ENCODE data around the gene TWF1.

TWF1 gene

GRCh38 chr12:43826681-43827080 lies 20.6 kb upstream of the TWF1 start:
- H3K4me3 Mint-ChIP-seq: no peak overlapping the region
- no peaks in the 10 kb centered on the region for H3K9me3 Mint-ChIP-seq
- H3K27me3 Mint-ChIP-seq (ENCODE audit: low read depth): peaks cover 36% of the 10 kb centered on the region

GRCh38 chr12:43824207-43824775 lies 18.2 kb upstream of the TWF1 start:
- no peak overlapping the region for H3K4me3 Mint-ChIP-seq
- H3K9me3 Mint-ChIP-seq: no peaks in the 10 kb centered on the region
- no peak overlapping the region for H3K27ac Mint-ChIP-seq

More at GRCh38 chr12:43826681-43827080, 20.6 kb upstream of the TWF1 start:
- DNase-seq (ENCODE audit: low spot score): no peak
- peaks cover 2% of the 10 kb centered on the region for H3K4me1 Mint-ChIP-seq (ENCODE audit: low read depth)
- H3K36me3 Mint-ChIP-seq (ENCODE audit: low read depth): no peaks in the 10 kb centered on the region
- no peak overlapping the region for H3K27ac Mint-ChIP-seq

GRCh38 chr12:43816168-43816567 lies 10.1 kb upstream of the TWF1 start:
- no peak overlapping the region for H3K27ac Mint-ChIP-seq
- peaks cover 12% of the 10 kb centered on the region for H3K27me3 Mint-ChIP-seq (ENCODE audit: low read depth)
- no peak overlapping the region for H3K4me3 Mint-ChIP-seq
- DNase-seq (ENCODE audit: low spot score): no peak
- H3K36me3 Mint-ChIP-seq (ENCODE audit: low read depth): no peaks in the 10 kb centered on the region
- H3K9me3 Mint-ChIP-seq: no peaks in the 10 kb centered on the region
- H3K4me1 Mint-ChIP-seq (ENCODE audit: low read depth): peaks cover 2% of the 10 kb centered on the region

More at GRCh38 chr12:43824207-43824775, 18.2 kb upstream of the TWF1 start:
- H3K36me3 Mint-ChIP-seq (ENCODE audit: low read depth): no peaks in the 10 kb centered on the region
- DNase-seq (ENCODE audit: low spot score): no peak
- H3K27me3 Mint-ChIP-seq (ENCODE audit: low read depth): peaks cover 23% of the 10 kb centered on the region
- peaks cover 2% of the 10 kb centered on the region for H3K4me1 Mint-ChIP-seq (ENCODE audit: low read depth)

GRCh38 chr12:43815416-43815815 lies 9.3 kb upstream of the TWF1 start:
- Mint-ChIP-seq H3K27me3 (ENCODE audit: low read depth) (peaks cover 15% of the 10 kb centered on the region), H3K36me3 (ENCODE audit: low read depth) (no peaks in the 10 kb centered on the region), H3K27ac (no peak overlapping the region), H3K4me3 (no peak overlapping the region), H3K9me3 (no peaks in the 10 kb centered on the region), H3K4me1 (ENCODE audit: low read depth) (peaks cover 5% of the 10 kb centered on the region)
- DNase-seq (ENCODE audit: low spot score): no peak

DNA sequence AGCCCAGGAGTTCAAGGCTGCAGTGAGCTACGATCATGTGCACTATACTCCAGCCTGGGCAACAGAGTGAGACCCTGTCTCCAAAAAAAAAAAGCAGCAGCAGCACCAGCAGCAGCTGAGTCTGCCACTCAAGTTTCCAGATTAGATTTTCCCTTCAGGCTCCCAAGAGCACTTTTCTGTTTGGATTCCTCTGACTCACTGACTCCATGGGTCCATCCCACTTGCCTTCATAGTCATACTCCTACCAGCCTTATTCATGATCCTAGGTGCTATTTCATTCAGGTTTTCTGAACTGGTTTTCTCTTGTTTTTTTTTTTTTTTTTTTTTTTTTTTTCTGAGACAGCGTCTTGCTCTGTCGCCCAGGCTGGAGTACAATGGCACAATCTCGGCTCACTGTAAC lies 6.8 kb upstream of the TWF1 start:
- no peak overlapping the region for H3K4me3 Mint-ChIP-seq
- no peaks in the 10 kb centered on the region for H3K36me3 Mint-ChIP-seq (ENCODE audit: low read depth)
- H3K9me3 Mint-ChIP-seq: no peaks in the 10 kb centered on the region
- peaks cover 20% of the 10 kb centered on the region for H3K27me3 Mint-ChIP-seq (ENCODE audit: low read depth)
- H3K4me1 Mint-ChIP-seq (ENCODE audit: low read depth): peaks cover 5% of the 10 kb centered on the region
- no peak for DNase-seq (ENCODE audit: low spot score)
- H3K27ac Mint-ChIP-seq: no peak overlapping the region

DNA sequence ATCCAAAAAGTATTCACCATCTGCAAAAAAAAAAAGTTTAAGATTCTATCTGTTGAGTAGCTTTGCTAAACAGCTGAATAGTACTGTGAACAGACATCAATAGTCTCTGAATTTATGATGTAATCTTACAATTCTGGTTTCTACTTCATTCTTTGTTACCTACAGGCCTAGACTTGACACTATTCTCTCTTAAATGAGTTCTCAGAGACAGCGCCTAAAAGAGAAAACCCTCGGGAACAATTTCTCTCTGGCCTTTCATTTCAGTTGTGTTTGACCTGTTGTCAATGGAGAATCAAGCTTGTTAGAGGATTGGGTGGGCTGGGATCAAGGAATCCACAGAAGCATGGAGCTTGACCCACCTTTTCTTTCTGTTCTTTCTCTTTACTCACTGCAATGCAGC lies 5.9 kb upstream of the TWF1 start:
- peaks cover 5% of the 10 kb centered on the region for H3K4me1 Mint-ChIP-seq (ENCODE audit: low read depth)

DNA sequence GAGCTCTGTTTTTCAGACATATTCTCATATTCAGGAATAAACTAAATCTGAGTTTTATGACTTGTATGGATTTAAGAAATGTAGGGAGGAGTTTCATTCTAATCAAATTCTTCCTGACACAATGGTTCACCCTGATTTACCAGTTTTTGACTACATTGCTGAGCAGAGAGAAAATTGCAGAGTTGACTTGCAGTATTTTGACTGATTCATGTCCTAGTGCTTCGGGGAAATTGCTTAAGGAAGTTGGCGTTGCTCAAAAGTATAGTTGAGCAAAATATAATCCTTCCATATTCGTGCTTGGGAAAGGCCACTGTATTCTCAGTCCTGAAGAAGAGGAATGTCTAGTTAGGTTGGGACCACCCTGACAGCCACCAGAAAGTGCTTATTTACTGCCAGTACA lies 1.3 kb upstream of the TWF1 start:
- H3K27me3 Mint-ChIP-seq (ENCODE audit: low read depth): peaks cover 10% of the 10 kb centered on the region
- H3K36me3 Mint-ChIP-seq (ENCODE audit: low read depth): peaks cover 10% of the 10 kb centered on the region
- H3K4me1 Mint-ChIP-seq (ENCODE audit: low read depth): peaks cover 27% of the 10 kb centered on the region
- no peaks in the 10 kb centered on the region for H3K9me3 Mint-ChIP-seq
- H3K4me3 Mint-ChIP-seq: peak overlapping the region; percentile 98
- no peak overlapping the region for H3K27ac Mint-ChIP-seq
- DNase-seq (ENCODE audit: low spot score): no peak

More for the DNA sequence above, 5.9 kb upstream of the TWF1 start:
- Mint-ChIP-seq H3K9me3 (no peaks in the 10 kb centered on the region), H3K27me3 (ENCODE audit: low read depth) (peaks cover 20% of the 10 kb centered on the region), H3K27ac (no peak overlapping the region), H3K4me3 (no peak overlapping the region), H3K36me3 (ENCODE audit: low read depth) (no peaks in the 10 kb centered on the region)
- no peak for DNase-seq (ENCODE audit: low spot score)

- peaks cover 8% of the 10 kb centered on the region for H3K27me3 Mint-ChIP-seq (ENCODE audit: low read depth)
- H3K27ac Mint-ChIP-seq: peak overlapping the region; percentile 100
- H3K36me3 Mint-ChIP-seq (ENCODE audit: low read depth): peaks cover 15% of the 10 kb centered on the region
- peak overlapping the region; percentile 98 for H3K4me3 Mint-ChIP-seq
- peaks cover 29% of the 10 kb centered on the region for H3K4me1 Mint-ChIP-seq (ENCODE audit: low read depth)
- H3K9me3 Mint-ChIP-seq: no peaks in the 10 kb centered on the region
- no peak for DNase-seq (ENCODE audit: low spot score)
Measured at GRCh38 chr12:43806737-43807072, 588 bp upstream of the TWF1 start.

GRCh38 chr12:43805149-43805859 lies 813 bp downstream of the TWF1 start:
- Mint-ChIP-seq H3K27ac (peak overlapping the region; percentile 85), H3K4me3 (peak overlapping the region; percentile 98), H3K9me3 (no peaks in the 10 kb centered on the region), H3K36me3 (ENCODE audit: low read depth) (peaks cover 22% of the 10 kb centered on the region), H3K4me1 (ENCODE audit: low read depth) (peaks cover 24% of the 10 kb centered on the region), H3K27me3 (ENCODE audit: low read depth) (peaks cover 3% of the 10 kb centered on the region)
- no peak for DNase-seq (ENCODE audit: low spot score)

DNA sequence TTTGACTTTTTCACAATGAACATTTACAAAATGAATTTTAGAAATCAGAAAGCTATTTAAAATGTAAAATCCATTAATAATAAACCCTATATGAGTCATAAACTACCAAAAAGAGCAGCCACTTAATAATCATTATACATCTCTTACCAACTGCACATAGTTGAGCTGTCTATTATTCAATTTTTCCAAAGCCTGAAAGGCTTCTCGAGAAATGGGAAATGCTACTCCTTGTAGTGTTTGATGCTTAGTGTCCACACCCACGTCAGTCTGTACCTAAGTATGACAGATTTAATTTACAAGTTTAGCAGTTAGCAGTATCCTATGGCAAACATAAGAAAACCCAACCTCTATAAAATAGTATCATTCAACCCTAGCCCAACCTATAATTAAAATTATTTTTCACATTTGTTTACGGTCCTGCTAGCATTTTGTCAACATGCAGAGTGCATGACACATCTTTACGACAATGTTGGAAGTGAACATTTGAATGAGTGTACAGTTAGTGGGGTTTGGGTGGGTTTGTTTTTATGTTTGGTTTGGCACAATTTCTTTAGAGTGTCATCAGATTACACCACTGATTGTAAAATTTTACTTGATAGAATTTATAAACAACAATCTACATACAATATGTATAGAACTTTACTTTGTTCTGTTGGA lies 8.4 kb downstream of the TWF1 start:
- Mint-ChIP-seq H3K27me3 (ENCODE audit: low read depth) (no peaks in the 10 kb centered on the region), H3K36me3 (ENCODE audit: low read depth) (peaks cover 34% of the 10 kb centered on the region), H3K27ac (no peak overlapping the region), H3K4me3 (no peak overlapping the region), H3K9me3 (no peaks in the 10 kb centered on the region), H3K4me1 (ENCODE audit: low read depth) (peaks cover 5% of the 10 kb centered on the region)
- DNase-seq (ENCODE audit: low spot score): no peak

GRCh38 chr12:43795716-43796280 lies 10.3 kb downstream of the TWF1 start:
- H3K36me3 Mint-ChIP-seq (ENCODE audit: low read depth): peaks cover 31% of the 10 kb centered on the region
- H3K4me1 Mint-ChIP-seq (ENCODE audit: low read depth): peaks cover 2% of the 10 kb centered on the region
- H3K4me3 Mint-ChIP-seq: no peak overlapping the region
- no peak overlapping the region for H3K27ac Mint-ChIP-seq
- H3K9me3 Mint-ChIP-seq: no peaks in the 10 kb centered on the region
- no peak for DNase-seq (ENCODE audit: low spot score)
- no peaks in the 10 kb centered on the region for H3K27me3 Mint-ChIP-seq (ENCODE audit: low read depth)

GRCh38 chr12:43789941-43790340 lies 16.2 kb downstream of the TWF1 start:
- Mint-ChIP-seq H3K27ac (no peak overlapping the region), H3K4me1 (ENCODE audit: low read depth) (no peaks in the 10 kb centered on the region), H3K4me3 (no peak overlapping the region), H3K36me3 (ENCODE audit: low read depth) (peaks cover 18% of the 10 kb centered on the region), H3K27me3 (ENCODE audit: low read depth) (no peaks in the 10 kb centered on the region), H3K9me3 (no peaks in the 10 kb centered on the region)
- no peak for DNase-seq (ENCODE audit: low spot score)

GRCh38 chr12:43786899-43787693 lies 19.0 kb downstream of the TWF1 start:
- H3K27me3 Mint-ChIP-seq (ENCODE audit: low read depth): no peaks in the 10 kb centered on the region

More at GRCh38 chr12:43786899-43787693, 19.0 kb downstream of the TWF1 start:
- Mint-ChIP-seq H3K4me1 (ENCODE audit: low read depth) (no peaks in the 10 kb centered on the region), H3K9me3 (no peaks in the 10 kb centered on the region), H3K27ac (no peak overlapping the region), H3K36me3 (ENCODE audit: low read depth) (peaks cover 30% of the 10 kb centered on the region), H3K4me3 (no peak overlapping the region)
- DNase-seq (ENCODE audit: low spot score): no peak
